HG03095 (cell line): ENCODE data around the gene ZNF385D.

Experiments
- ATAC-seq: cut with Tn5 transposase; IDR thresholded peaks from one replicate; pipeline ENCODE4 v1.9.1; 2021; ENCODE audit warnings: moderate library complexity; ENCODE audit not compliant: unreplicated experiment

ZNF385D gene

GRCh38 chr3:21682206-21682605, 68.8 kb downstream of the ZNF385D start:
- no peak for ATAC-seq

- ATAC-seq, result no peak
These were observed 77.6 kb downstream of the ZNF385D start for GRCh38 chr3:21673393-21673792.

- no peak for ATAC-seq
These were observed 78.7 kb downstream of the ZNF385D start for GRCh38 chr3:21672303-21672702.

- no peak for ATAC-seq
These were observed 80.6 kb downstream of the ZNF385D start for GRCh38 chr3:21670386-21670785.

GRCh38 chr3:21668012-21668411, 83.0 kb downstream of the ZNF385D start:
- ATAC-seq, result no peak

GRCh38 chr3:21665444-21666100, 85.4 kb downstream of the ZNF385D start:
- no peak for ATAC-seq

GRCh38 chr3:21664996-21665395, 86.0 kb downstream of the ZNF385D start:
- ATAC-seq, result no peak

- ATAC-seq, result no peak
These were observed 88.6 kb downstream of the ZNF385D start for GRCh38 chr3:21662403-21662802.

- no peak for ATAC-seq
These were observed 96.3 kb downstream of the ZNF385D start for GRCh38 chr3:21654662-21655061.

- no peak for ATAC-seq
These were observed 96.8 kb downstream of the ZNF385D start for GRCh38 chr3:21654241-21654640.

GRCh38 chr3:21649519-21649918, 101.5 kb downstream of the ZNF385D start:
- no peak for ATAC-seq

GRCh38 chr3:21647961-21648360, 103.0 kb downstream of the ZNF385D start:
- no peak for ATAC-seq

GRCh38 chr3:21645121-21645897, 105.7 kb downstream of the ZNF385D start:
- ATAC-seq, result no peak

- ATAC-seq, result no peak
These were observed 106.7 kb downstream of the ZNF385D start for GRCh38 chr3:21644268-21644667.

- ATAC-seq, result no peak
These were observed 107.3 kb downstream of the ZNF385D start for GRCh38 chr3:21643752-21644151.

- no peak for ATAC-seq
These were observed 108.6 kb downstream of the ZNF385D start for GRCh38 chr3:21642433-21642832.

- no peak for ATAC-seq
These were observed 109.1 kb downstream of the ZNF385D start for GRCh38 chr3:21641959-21642358.

GRCh38 chr3:21638488-21638887, 112.5 kb downstream of the ZNF385D start:
- no peak for ATAC-seq

GRCh38 chr3:21634112-21634511, 116.9 kb downstream of the ZNF385D start:
- no peak for ATAC-seq

GRCh38 chr3:21624524-21624923, 126.5 kb downstream of the ZNF385D start:
- ATAC-seq, result no peak

GRCh38 chr3:21621181-21621651, 129.8 kb downstream of the ZNF385D start:
- ATAC-seq, result no peak

- ATAC-seq, result no peak
These were observed 130.4 kb downstream of the ZNF385D start for GRCh38 chr3:21620511-21621155.
